ENCODE data around the gene CCDC187. TPM values are rescaled to one million over a fixed set of nuclear protein-coding genes. Genes with fewer than 3 reads are reported as not detected.

The CCDC187 gene
- total and polyA plus RNA-seq, 2 of the 13 experiments (the other 11 are each of a cell fraction or from before 2014, with no cell fraction given): 0.03 to 0.13 TPM

GRCh38 chr9:136208675-136209074 is 95.2 kb downstream of the CCDC187 start:
- peaks cover 12% of the 10 kb centered on the region for H3K4me1 ChIP-seq (ENCODE audit: insufficient read depth, low read length)
- CTCF ChIA-PET (ENCODE audit: low intra/inter-chr PET ratio, low total read pairs): no interaction called here
- H3K9me3 ChIP-seq (ENCODE audit: low read length): no peaks in the 10 kb centered on the region
- ATAC-seq (no peak), DNase-seq (ENCODE audit: low spot score) (no peak), FAIRE-seq (no peak)
- peaks cover 2 to 8% of the 10 kb centered on the region in 2 experiments; a peak in 4 of 5 replicates for H3K27me3 ChIP-seq (ENCODE audit: control insufficient read depth in 1 of 2, insufficient read depth in 2 of 2, low read length in 2 of 2)
- no TSS peak for BruUV-seq (replicated peaks)
- WGBS (ENCODE audit: low lambda C conversion rate): 88% methylated on average over 6 of the region's 17 CpGs
- POLR2A ChIA-PET: no interaction called here
- H4K20me1 ChIP-seq (ENCODE audit: insufficient read depth, low read length): peaks cover 26% of the 10 kb centered on the region; the same call in 1 of the 2 replicates
- in situ Hi-C loops (cut with HindIII; ENCODE audit: extremely low pct_ligation_motif_present, low pct_unique_long_range_greater_than_20kb) (no loop called here), intact Hi-C loops (cut with micrococcal nuclease; ENCODE audit: unreplicated experiment) (no loop called here)
- H3K9ac ChIP-seq (ENCODE audit: insufficient read depth, low read depth, low read length): no peak overlapping the region
- no peak overlapping the region for H3K4me3 ChIP-seq (replicated peaks in 1 of 3; ENCODE audit: insufficient read depth in 1 of 3, low read depth in 2 of 3, low read length in 3 of 3)
- H3K36me3 ChIP-seq (replicated peaks in 1 of 2; ENCODE audit: control insufficient read depth in 1 of 2, insufficient read depth in 2 of 2, low read length in 2 of 2): peaks cover 19 to 46% of the 10 kb centered on the region in 2 experiments
- no peak overlapping the region for H3K4me2 ChIP-seq (ENCODE audit: low read depth, low read length)
- no peak overlapping the region for H2AFZ ChIP-seq (ENCODE audit: low read length)
- H3K79me2 ChIP-seq (ENCODE audit: insufficient read depth, low read length): no peaks in the 10 kb centered on the region
- no peak overlapping the region for H3K27ac ChIP-seq (ENCODE audit: extremely low read length, insufficient read depth, low read length)
- no peak for TF ChIP-seq ZNF720 (CRISPR knock-in tag; IDR thresholded peaks at IDR 0.05)
- no peak for TF ChIP-seq KDM1A (CRISPR knock-in tag; IDR thresholded peaks at IDR 0.05)
- no peak for TF ChIP-seq ZNF598 (CRISPR knock-in tag; IDR thresholded peaks at IDR 0.05; ENCODE audit: borderline replicate concordance)
- TF ChIP-seq ZNF33B (CRISPR knock-in tag; IDR thresholded peaks at IDR 0.05): no peak
- TF ChIP-seq KDM4B (CRISPR knock-in tag; IDR thresholded peaks at IDR 0.05): no peak
- TF ChIP-seq ZNF407 (CRISPR knock-in tag; IDR thresholded peaks at IDR 0.05; ENCODE audit: not compliant biosample characterization): no peak
- no peak for TF ChIP-seq U2AF1 (optimal IDR thresholded peaks at IDR 0.05; ENCODE audit: low read depth, low read length)
- TF ChIP-seq ZNF367 (CRISPR knock-in tag; IDR thresholded peaks at IDR 0.05; ENCODE audit: borderline replicate concordance): no peak
- no peak for TF ChIP-seq KLF13 (CRISPR knock-in tag; IDR thresholded peaks at IDR 0.05)
- TF ChIP-seq, protein P1, sequence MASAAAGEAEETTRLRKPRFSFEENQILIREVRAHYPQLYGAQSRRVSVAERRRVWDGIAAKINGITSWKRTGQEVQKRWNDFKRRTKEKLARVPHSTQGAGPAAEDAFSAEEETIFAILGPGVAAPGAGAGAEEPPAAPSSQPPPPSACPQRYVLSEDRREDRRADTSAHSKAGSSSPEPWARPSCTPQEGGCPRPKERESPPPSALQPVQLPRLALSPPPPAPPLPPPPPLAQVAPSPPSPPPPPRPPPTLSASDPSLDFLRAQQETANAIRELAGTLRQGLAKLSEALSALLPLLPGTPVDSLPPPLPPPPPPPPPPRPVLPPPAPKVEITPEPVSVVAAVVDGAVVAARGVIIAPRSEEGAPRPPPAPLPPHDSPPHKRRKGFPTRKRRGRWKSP (CRISPR knock-in tag; IDR thresholded peaks at IDR 0.05): no peak
- no peak for TF ChIP-seq ZNF543 (CRISPR knock-in tag; IDR thresholded peaks at IDR 0.05)
- TF ChIP-seq MIER2 (CRISPR knock-in tag; IDR thresholded peaks at IDR 0.05): no peak
- TF ChIP-seq TARDBP (CRISPR knock-in tag; IDR thresholded peaks at IDR 0.05): no peak
- no peak for TF ChIP-seq SNRNP70 (IDR thresholded peaks at IDR 0.05; ENCODE audit: low read depth, low read length)
- no peak for TF ChIP-seq SIX4 (CRISPR knock-in tag; IDR thresholded peaks at IDR 0.05)
- TF ChIP-seq ZNF276 (CRISPR knock-in tag; IDR thresholded peaks at IDR 0.05; ENCODE audit: low read depth): no peak
